Astrocyte (in vitro differentiated cells and primary cell): ENCODE data around the gene AARS2.

Experiments used
- EZH2 ChIP-seq: IDR thresholded peaks from 2 replicates; pipeline ENCODE4 v1.6.1; 2012; ENCODE audit warnings: mild to moderate bottlenecking, low read length, inconsistent platforms; ENCODE audit not compliant: insufficient read depth
- TF ChIP-seq, protein P1 (sequence below): IDR thresholded peaks from 2 replicates; pipeline ENCODE4 v1.5.1; 2011; ENCODE audit warnings: low read depth, mild to moderate bottlenecking, inconsistent platforms, low read length, moderate library complexity; ENCODE audit not compliant: insufficient read depth

DNA sequence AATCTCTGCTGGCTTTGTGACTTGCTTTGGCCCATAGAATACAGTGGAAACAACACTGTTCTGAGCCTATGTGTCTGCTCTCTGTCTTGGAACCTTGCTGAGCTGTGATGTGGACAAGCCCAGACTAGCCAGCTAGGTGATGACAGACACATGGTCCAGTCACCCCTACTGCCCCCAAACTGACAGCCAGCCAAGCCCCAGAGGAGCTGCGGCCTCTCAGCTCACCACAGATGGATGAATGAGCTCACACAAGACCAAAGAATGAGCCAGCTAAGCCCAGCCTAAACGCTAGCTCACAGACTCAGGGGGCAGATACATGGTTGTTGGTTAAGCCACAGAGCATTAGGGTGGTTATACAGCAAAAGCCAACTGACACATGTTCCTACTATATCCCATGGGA is 4.1 kb downstream of the AARS2 start:
- TF ChIP-seq, protein P1, sequence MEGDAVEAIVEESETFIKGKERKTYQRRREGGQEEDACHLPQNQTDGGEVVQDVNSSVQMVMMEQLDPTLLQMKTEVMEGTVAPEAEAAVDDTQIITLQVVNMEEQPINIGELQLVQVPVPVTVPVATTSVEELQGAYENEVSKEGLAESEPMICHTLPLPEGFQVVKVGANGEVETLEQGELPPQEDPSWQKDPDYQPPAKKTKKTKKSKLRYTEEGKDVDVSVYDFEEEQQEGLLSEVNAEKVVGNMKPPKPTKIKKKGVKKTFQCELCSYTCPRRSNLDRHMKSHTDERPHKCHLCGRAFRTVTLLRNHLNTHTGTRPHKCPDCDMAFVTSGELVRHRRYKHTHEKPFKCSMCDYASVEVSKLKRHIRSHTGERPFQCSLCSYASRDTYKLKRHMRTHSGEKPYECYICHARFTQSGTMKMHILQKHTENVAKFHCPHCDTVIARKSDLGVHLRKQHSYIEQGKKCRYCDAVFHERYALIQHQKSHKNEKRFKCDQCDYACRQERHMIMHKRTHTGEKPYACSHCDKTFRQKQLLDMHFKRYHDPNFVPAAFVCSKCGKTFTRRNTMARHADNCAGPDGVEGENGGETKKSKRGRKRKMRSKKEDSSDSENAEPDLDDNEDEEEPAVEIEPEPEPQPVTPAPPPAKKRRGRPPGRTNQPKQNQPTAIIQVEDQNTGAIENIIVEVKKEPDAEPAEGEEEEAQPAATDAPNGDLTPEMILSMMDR: no peak
- no peak for TF ChIP-seq EZH2
